ENCODE measurements around the gene SARDH. TPM values are rescaled to one million over a fixed set of nuclear protein-coding genes. Genes with fewer than 3 reads are reported as not detected.

Gene SARDH
- total and polyA plus RNA-seq, 2 of the 13 experiments (the other 11 are each of a cell fraction or from before 2014, with no cell fraction given): 11.6 to 34.9 TPM

DNA sequence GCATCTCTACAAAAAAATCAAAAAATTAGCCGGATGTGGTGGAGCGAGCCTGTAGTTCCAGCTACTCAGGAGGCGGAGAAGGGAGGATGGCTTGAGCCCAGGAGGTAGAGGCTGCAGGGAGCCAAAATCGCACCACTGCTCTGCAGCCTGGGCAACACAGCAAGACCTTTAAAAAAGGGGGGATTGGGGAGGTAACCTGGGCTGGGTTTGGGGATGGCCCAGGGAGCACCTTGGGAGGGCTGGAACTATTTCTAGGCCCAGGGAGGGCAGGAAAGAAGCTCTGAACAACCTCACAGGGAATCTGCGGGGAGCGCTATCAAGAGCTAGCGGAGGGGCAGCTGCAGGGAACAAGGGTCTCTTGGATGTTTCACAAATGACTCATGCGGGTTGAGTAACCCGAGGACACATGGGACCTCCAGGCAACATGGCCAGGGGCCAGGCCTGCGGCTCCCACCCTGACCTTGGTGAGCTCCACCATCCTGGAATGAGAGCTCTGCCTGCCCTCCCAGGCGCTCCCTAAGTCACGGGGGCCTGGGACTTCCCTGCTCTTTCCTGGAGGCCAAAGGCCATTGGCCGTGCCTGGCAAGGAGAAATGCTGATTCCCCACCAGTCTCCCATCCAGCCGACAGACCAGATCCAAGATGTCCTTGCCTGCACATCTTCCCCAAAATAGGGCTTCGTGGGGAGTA lies 23.4 kb downstream of the SARDH start (continued):
- TF ChIP-seq TP53 (CRISPR knock-in tag; conservative IDR thresholded peaks at IDR 0.05): 0 out of 2 replicates have a peak, but pooled peaks have one; percentile 39
- TF ChIP-seq, protein P1, sequence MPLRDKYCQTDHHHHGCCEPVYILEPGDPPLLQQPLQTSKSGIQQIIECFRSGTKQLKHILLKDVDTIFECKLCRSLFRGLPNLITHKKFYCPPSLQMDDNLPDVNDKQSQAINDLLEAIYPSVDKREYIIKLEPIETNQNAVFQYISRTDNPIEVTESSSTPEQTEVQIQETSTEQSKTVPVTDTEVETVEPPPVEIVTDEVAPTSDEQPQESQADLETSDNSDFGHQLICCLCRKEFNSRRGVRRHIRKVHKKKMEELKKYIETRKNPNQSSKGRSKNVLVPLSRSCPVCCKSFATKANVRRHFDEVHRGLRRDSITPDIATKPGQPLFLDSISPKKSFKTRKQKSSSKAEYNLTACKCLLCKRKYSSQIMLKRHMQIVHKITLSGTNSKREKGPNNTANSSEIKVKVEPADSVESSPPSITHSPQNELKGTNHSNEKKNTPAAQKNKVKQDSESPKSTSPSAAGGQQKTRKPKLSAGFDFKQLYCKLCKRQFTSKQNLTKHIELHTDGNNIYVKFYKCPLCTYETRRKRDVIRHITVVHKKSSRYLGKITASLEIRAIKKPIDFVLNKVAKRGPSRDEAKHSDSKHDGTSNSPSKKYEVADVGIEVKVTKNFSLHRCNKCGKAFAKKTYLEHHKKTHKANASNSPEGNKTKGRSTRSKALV (CRISPR knock-in tag; IDR thresholded peaks at IDR 0.05): peak; percentile 75; the same call in 1 of the 2 replicates
- TF ChIP-seq ZNF121 (CRISPR knock-in tag; IDR thresholded peaks at IDR 0.05): peak; percentile 84
- no peak for TF ChIP-seq MLLT10 (CRISPR knock-in tag; IDR thresholded peaks at IDR 0.05)
- TF ChIP-seq SOX5 (CRISPR knock-in tag; IDR thresholded peaks at IDR 0.05; ENCODE audit: borderline replicate concordance): peak; percentile 73; the same call in 1 of the 2 replicates
- TF ChIP-seq SP5 (CRISPR knock-in tag; IDR thresholded peaks at IDR 0.05; ENCODE audit: borderline replicate concordance, low read depth): peak; percentile 65; the same call in 1 of the 2 replicates
- TF ChIP-seq, protein P2, sequence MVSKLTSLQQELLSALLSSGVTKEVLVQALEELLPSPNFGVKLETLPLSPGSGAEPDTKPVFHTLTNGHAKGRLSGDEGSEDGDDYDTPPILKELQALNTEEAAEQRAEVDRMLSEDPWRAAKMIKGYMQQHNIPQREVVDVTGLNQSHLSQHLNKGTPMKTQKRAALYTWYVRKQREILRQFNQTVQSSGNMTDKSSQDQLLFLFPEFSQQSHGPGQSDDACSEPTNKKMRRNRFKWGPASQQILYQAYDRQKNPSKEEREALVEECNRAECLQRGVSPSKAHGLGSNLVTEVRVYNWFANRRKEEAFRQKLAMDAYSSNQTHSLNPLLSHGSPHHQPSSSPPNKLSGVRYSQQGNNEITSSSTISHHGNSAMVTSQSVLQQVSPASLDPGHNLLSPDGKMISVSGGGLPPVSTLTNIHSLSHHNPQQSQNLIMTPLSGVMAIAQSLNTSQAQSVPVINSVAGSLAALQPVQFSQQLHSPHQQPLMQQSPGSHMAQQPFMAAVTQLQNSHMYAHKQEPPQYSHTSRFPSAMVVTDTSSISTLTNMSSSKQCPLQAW (CRISPR knock-in tag; IDR thresholded peaks at IDR 0.05): peak; percentile 83
- peak; percentile 90 for TF ChIP-seq ZNF264 (CRISPR knock-in tag; IDR thresholded peaks at IDR 0.05)
- TF ChIP-seq, protein P3, sequence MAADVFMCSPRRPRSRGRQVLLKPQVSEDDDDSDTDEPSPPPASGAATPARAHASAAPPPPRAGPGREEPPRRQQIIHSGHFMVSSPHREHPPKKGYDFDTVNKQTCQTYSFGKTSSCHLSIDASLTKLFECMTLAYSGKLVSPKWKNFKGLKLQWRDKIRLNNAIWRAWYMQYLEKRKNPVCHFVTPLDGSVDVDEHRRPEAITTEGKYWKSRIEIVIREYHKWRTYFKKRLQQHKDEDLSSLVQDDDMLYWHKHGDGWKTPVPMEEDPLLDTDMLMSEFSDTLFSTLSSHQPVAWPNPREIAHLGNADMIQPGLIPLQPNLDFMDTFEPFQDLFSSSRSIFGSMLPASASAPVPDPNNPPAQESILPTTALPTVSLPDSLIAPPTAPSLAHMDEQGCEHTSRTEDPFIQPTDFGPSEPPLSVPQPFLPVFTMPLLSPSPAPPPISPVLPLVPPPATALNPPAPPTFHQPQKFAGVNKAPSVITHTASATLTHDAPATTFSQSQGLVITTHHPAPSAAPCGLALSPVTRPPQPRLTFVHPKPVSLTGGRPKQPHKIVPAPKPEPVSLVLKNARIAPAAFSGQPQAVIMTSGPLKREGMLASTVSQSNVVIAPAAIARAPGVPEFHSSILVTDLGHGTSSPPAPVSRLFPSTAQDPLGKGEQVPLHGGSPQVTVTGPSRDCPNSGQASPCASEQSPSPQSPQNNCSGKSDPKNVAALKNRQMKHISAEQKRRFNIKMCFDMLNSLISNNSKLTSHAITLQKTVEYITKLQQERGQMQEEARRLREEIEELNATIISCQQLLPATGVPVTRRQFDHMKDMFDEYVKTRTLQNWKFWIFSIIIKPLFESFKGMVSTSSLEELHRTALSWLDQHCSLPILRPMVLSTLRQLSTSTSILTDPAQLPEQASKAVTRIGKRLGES (CRISPR knock-in tag; IDR thresholded peaks at IDR 0.05; ENCODE audit: borderline replicate concordance): no peak
- no peak for TF ChIP-seq TAF15 (IDR thresholded peaks at IDR 0.05; ENCODE audit: low read depth, low read length, poor library complexity, severe bottlenecking)
- no peak for TF ChIP-seq ZNF713 (CRISPR knock-in tag; IDR thresholded peaks at IDR 0.05)
- TF ChIP-seq ZNF556 (CRISPR knock-in tag; IDR thresholded peaks at IDR 0.05; ENCODE audit: borderline replicate concordance): no peak
- TF ChIP-seq, protein P4, sequence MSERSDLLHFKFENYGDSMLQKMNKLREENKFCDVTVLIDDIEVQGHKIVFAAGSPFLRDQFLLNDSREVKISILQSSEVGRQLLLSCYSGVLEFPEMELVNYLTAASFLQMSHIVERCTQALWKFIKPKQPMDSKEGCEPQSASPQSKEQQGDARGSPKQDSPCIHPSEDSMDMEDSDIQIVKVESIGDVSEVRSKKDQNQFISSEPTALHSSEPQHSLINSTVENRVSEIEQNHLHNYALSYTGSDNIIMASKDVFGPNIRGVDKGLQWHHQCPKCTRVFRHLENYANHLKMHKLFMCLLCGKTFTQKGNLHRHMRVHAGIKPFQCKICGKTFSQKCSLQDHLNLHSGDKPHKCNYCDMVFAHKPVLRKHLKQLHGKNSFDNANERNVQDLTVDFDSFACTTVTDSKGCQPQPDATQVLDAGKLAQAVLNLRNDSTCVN (CRISPR knock-in tag; IDR thresholded peaks at IDR 0.05; ENCODE audit: borderline replicate concordance): peak; percentile 43; the same call in 1 of the 2 replicates
- TF ChIP-seq, protein P5, sequence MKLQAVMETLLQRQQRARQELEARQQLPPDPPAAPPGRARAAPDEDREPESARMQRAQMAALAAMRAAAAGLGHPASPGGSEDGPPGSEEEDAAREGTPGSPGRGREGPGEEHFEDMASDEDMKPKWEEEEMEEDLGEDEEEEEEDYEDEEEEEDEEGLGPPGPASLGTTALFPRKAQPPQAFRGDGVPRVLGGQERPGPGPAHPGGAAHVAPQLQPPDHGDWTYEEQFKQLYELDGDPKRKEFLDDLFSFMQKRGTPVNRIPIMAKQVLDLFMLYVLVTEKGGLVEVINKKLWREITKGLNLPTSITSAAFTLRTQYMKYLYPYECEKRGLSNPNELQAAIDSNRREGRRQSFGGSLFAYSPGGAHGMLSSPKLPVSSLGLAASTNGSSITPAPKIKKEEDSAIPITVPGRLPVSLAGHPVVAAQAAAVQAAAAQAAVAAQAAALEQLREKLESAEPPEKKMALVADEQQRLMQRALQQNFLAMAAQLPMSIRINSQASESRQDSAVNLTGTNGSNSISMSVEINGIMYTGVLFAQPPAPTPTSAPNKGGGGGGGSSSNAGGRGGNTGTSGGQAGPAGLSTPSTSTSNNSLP (IDR thresholded peaks at IDR 0.05; ENCODE audit: low read depth, low read length): no peak
- no peak for TF ChIP-seq ZNF720 (CRISPR knock-in tag; IDR thresholded peaks at IDR 0.05)
- TF ChIP-seq ZNF530 (CRISPR knock-in tag; IDR thresholded peaks at IDR 0.05; ENCODE audit: low read depth): no peak
- TF ChIP-seq, protein P6, sequence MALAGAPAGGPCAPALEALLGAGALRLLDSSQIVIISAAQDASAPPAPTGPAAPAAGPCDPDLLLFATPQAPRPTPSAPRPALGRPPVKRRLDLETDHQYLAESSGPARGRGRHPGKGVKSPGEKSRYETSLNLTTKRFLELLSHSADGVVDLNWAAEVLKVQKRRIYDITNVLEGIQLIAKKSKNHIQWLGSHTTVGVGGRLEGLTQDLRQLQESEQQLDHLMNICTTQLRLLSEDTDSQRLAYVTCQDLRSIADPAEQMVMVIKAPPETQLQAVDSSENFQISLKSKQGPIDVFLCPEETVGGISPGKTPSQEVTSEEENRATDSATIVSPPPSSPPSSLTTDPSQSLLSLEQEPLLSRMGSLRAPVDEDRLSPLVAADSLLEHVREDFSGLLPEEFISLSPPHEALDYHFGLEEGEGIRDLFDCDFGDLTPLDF (CRISPR knock-in tag; IDR thresholded peaks at IDR 0.05): no peak; the same call in 1 of the 2 replicates
- TF ChIP-seq, protein P7, sequence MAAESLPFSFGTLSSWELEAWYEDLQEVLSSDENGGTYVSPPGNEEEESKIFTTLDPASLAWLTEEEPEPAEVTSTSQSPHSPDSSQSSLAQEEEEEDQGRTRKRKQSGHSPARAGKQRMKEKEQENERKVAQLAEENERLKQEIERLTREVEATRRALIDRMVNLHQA (CRISPR knock-in tag; IDR thresholded peaks at IDR 0.05): no peak
